IMR-90 (cell line): ENCODE results near the gene FBXO15. TPM values are rescaled to one million over a fixed set of nuclear protein-coding genes. Genes with fewer than 3 reads are reported as not detected.

Experiments used
- ATAC-seq: fragments of 200-7000 bp; cut with Tn5 transposase; 2 replicates; pipeline ENCODE4 v1.9.1; 2020; ENCODE audit warnings: low read depth, mild to moderate bottlenecking, moderate library complexity
- BruUV-seq: library from RNA; stranded (reverse); fragments of 400-500 nt; replicated peaks from 2 replicates; lab custom pipeline; 2021; lab: Mats Ljungman, UMichigan
- CTCF ChIA-PET: fragments of 300-600 bp; formaldehyde crosslinking; extraction: SDS; loops from one replicate; lab custom pipeline; 2021; ENCODE audit warnings: antibody characterized with exemption; lab: Yijun Ruan, JAX
- POLR2A ChIA-PET: fragments of 300-600 bp; sonication (Branson Sonifier 250); formaldehyde crosslinking; loops from one replicate; lab custom pipeline; 2022; ENCODE audit warnings: antibody characterized with exemption; ENCODE audit not compliant: unreplicated experiment; lab: Charles Lee
- DNase-seq: peaks from one replicate; pipeline ENCODE4 v3.0.0; 2013
- H2AFZ ChIP-seq: replicated peaks from 2 replicates; pipeline ENCODE3; 2013; ENCODE audit warnings: low read length, mild to moderate bottlenecking; ENCODE audit not compliant: poor library complexity
- H2AK5ac ChIP-seq: 2 replicates; pipeline ENCODE4 v1.6.1; 2013; ENCODE audit warnings: low read depth, low read length, inconsistent platforms
- H2AK9ac ChIP-seq: replicated peaks from 2 replicates; pipeline ENCODE3; 2013; ENCODE audit warnings: mild to moderate bottlenecking, low read depth, low read length, moderate library complexity; ENCODE audit not compliant: poor library complexity
- H2BK120ac ChIP-seq: 2 replicates; pipeline ENCODE4 v1.6.1; 2013; ENCODE audit warnings: low read depth, low read length, inconsistent platforms
- H2BK15ac ChIP-seq: 3 replicates; pipeline ENCODE4 v1.6.1; 2013; ENCODE audit warnings: low read depth, low read length, inconsistent platforms
- H2BK20ac ChIP-seq: 2 replicates; pipeline ENCODE4 v1.6.1; 2013; ENCODE audit warnings: low read depth, mild to moderate bottlenecking, inconsistent platforms, low read length, moderate library complexity
- H2BK5ac ChIP-seq: 2 replicates; pipeline ENCODE4 v1.6.1; 2013; ENCODE audit warnings: mild to moderate bottlenecking, low read depth, low read length, inconsistent platforms; ENCODE audit not compliant: poor library complexity, severe bottlenecking
- H3K14ac ChIP-seq: replicated peaks from 2 replicates; pipeline ENCODE4 v1.6.1; 2013; ENCODE audit warnings: low read depth, low read length, inconsistent platforms
- H3K18ac ChIP-seq: 2 replicates; pipeline ENCODE4 v1.6.1; 2013; ENCODE audit warnings: low read depth, low read length, control low read depth
- H3K23ac ChIP-seq: 2 replicates; pipeline ENCODE4 v1.6.1; 2013; ENCODE audit warnings: low read depth, low read length, inconsistent platforms
- H3K27ac ChIP-seq: 2 replicates; pipeline ENCODE4 v1.5.1; 2013; ENCODE audit warnings: mild to moderate bottlenecking, control low read depth, low read length; ENCODE audit not compliant: insufficient read depth
- H3K27me3 ChIP-seq: 2 replicates; pipeline ENCODE4 v1.6.1; 2013; ENCODE audit warnings: low read length; ENCODE audit not compliant: control insufficient read depth, insufficient read depth
- H3K36me3 ChIP-seq: 2 replicates; pipeline ENCODE4 v1.6.1; 2013; ENCODE audit warnings: low read length, mixed read lengths; ENCODE audit not compliant: control insufficient read depth, insufficient read depth
- H3K4ac ChIP-seq: 2 replicates; pipeline ENCODE4 v1.6.1; 2013; ENCODE audit warnings: low read depth, low read length, inconsistent platforms
- H3K4me1 ChIP-seq: 2 replicates; pipeline ENCODE4 v1.6.1; 2013; ENCODE audit warnings: low read length, mixed read lengths; ENCODE audit not compliant: control insufficient read depth, insufficient read depth
- H3K4me2 ChIP-seq: 2 replicates; pipeline ENCODE4 v1.6.1; 2013; ENCODE audit warnings: low read depth, mild to moderate bottlenecking, control low read depth, low read length, moderate library complexity
- H3K4me3 ChIP-seq: 2 replicates; pipeline ENCODE4 v1.5.1; 2013; ENCODE audit warnings: low read depth, mild to moderate bottlenecking, control low read depth, low read length, moderate library complexity; ENCODE audit not compliant: insufficient read depth
- H3K56ac ChIP-seq: 2 replicates; pipeline ENCODE4 v1.6.1; 2013; ENCODE audit warnings: low read length, inconsistent platforms; ENCODE audit not compliant: insufficient read depth; ENCODE audit errors: extremely low read depth
- H3K79me1 ChIP-seq, 2 experiments: 2 replicates each; pipeline ENCODE4 v1.6.1; 2013; ENCODE audit warnings: low read length in 2 of 2, inconsistent platforms in 1 of 2, low read depth in 1 of 2
- H3K9ac ChIP-seq: 2 replicates; pipeline ENCODE4 v1.6.1; 2013; ENCODE audit warnings: low read depth, low read length, control low read depth
- H3K9me1 ChIP-seq: 2 replicates; pipeline ENCODE4 v1.6.1; 2013; ENCODE audit warnings: low read length, inconsistent platforms; ENCODE audit not compliant: insufficient read depth
- H3K9me3 ChIP-seq: 2 replicates; pipeline ENCODE4 v1.6.1; 2013; ENCODE audit warnings: low read length; ENCODE audit not compliant: control insufficient read depth, insufficient read depth
- H4K20me1 ChIP-seq: 2 replicates; pipeline ENCODE4 v1.6.1; 2013; ENCODE audit warnings: low read length, inconsistent platforms; ENCODE audit not compliant: insufficient read depth
- H4K5ac ChIP-seq: 2 replicates; pipeline ENCODE4 v1.6.1; 2013; ENCODE audit warnings: mild to moderate bottlenecking, low read depth, low read length, control low read depth
- H4K8ac ChIP-seq, 2 experiments: 2 replicates each; pipeline ENCODE4 v1.6.1; 2013; ENCODE audit warnings: low read depth in 2 of 2, low read length in 2 of 2, control low read depth in 1 of 2, inconsistent platforms in 1 of 2
- H4K91ac ChIP-seq: 2 replicates; pipeline ENCODE4 v1.6.1; 2013; ENCODE audit warnings: low read depth, low read length, inconsistent platforms; ENCODE audit not compliant: insufficient read depth
- BHLHE40 ChIP-seq: fragments of 150-350 bp; IDR thresholded peaks from 2 replicates; pipeline ENCODE4 v1.6.1; 2016; ENCODE audit warnings: mild to moderate bottlenecking, low read depth, low read length
- CEBPB ChIP-seq: IDR thresholded peaks from 2 replicates; pipeline ENCODE4 v1.6.1; 2012; ENCODE audit warnings: low read depth, low read length, improper control_type of control experiment
- CHD1 ChIP-seq: IDR thresholded peaks from 2 replicates; pipeline ENCODE4 v1.6.1; 2012; ENCODE audit warnings: low read depth, low read length, improper control_type of control experiment
- CTCF ChIP-seq: conservative IDR thresholded peaks from 2 replicates; pipeline ENCODE4 v1.5.1; 2012; ENCODE audit warnings: mild to moderate bottlenecking, low read depth, low read length, improper control_type of control experiment
- FOS ChIP-seq: fragments of 150-350 bp; IDR thresholded peaks from 2 replicates; pipeline ENCODE4 v1.6.1; 2016; ENCODE audit warnings: low read depth, low read length
- POLR2A ChIP-seq: IDR thresholded peaks from 2 replicates; pipeline ENCODE4 v1.6.1; 2012; ENCODE audit warnings: mild to moderate bottlenecking, low read depth, low read length
- RAD21 ChIP-seq: IDR thresholded peaks from 2 replicates; pipeline ENCODE4 v1.6.1; 2012; ENCODE audit warnings: low read length, improper control_type of control experiment
- RCOR1 ChIP-seq: IDR thresholded peaks from 2 replicates; pipeline ENCODE4 v1.6.1; 2012; ENCODE audit warnings: mild to moderate bottlenecking, low read length, improper control_type of control experiment; ENCODE audit not compliant: insufficient replicate concordance
- RFX5 ChIP-seq: IDR thresholded peaks from 2 replicates; pipeline ENCODE4 v1.8.0; 2012; ENCODE audit warnings: low read depth, mild to moderate bottlenecking, low read length, moderate library complexity
- SMC3 ChIP-seq: fragments of 150-350 bp; IDR thresholded peaks from 2 replicates; pipeline ENCODE4 v1.6.1; 2016; ENCODE audit warnings: low read depth, mild to moderate bottlenecking, antibody characterized with exemption, low read length, moderate library complexity
- WGBS, 2 experiments: methylation state at CpG; one replicate each; pipeline versions ENCODE4 v1.1.5 to v1.1.7; 2013; ENCODE audit warnings: missing lambda C conversion rate in 2 of 2; ENCODE audit not compliant: insufficient read length in 1 of 2; ENCODE audit errors: extremely low coverage in 2 of 2; 5-methylcytosine and 5-hydroxymethylcytosine counted together
- dilution Hi-C: fragments of 300-500 bp; cut with HindIII; formaldehyde crosslinking; loops from one replicate; pipeline ENCODE4 v1.14.3; 2018; ENCODE audit warnings: low sequenced_read_pairs; ENCODE audit not compliant: unreplicated experiment
- in situ Hi-C: fragments of 300-500 bp; cut with MboI; formaldehyde crosslinking; loops from 3 replicates; pipeline ENCODE4 v1.14.3; 2019; ENCODE audit warnings: low sequenced_read_pairs, inconsistent platforms, mixed read lengths
- intact Hi-C: fragments of 100-400 bp; cut with micrococcal nuclease; formaldehyde crosslinking; loops from 2 replicates; pipeline ENCODE4 v1.10.0; 2022
- polyA plus RNA-seq, 3 experiments: library from polyadenylated mRNA; depleted of rRNA; stranded (reverse); fragments of >200 nt; gene quantifications; 2 replicates each; pipeline ENCODE4 v1.2.3, GENCODE V29; 2012; ENCODE audit warnings: low replicate concordance in 1 of 3
- total RNA-seq: library from RNA; depleted of rRNA; stranded (reverse); fragments of >200 nt; gene quantifications from 2 replicates; pipeline ENCODE4 v1.2.3, GENCODE V29; 2012
- TF ChIP-seq, protein P1 (sequence below): fragments of 150-350 bp; IDR thresholded peaks from 2 replicates; pipeline ENCODE4 v1.6.1; 2017; ENCODE audit warnings: mild to moderate bottlenecking, antibody characterized with exemption, low read length, low read depth

Gene FBXO15
- total and polyA plus RNA-seq, 2 of the 4 experiments (the other 2 are of a cell fraction), result 0.90 to 2.0 TPM

- H2BK120ac ChIP-seq, result peak overlapping the region; percentile 89
- H3K9me3 ChIP-seq, result peaks cover 3% of the 10 kb centered on the region; the same call in 1 of the 2 replicates
- peak overlapping the region; percentile 89 for H2AFZ ChIP-seq
- WGBS, 2 experiments, result no CpG with 5 or more reads among the region's 9 CpGs
- POLR2A ChIA-PET, result no interaction called here
- peaks cover 11% of the 10 kb centered on the region for H3K4me1 ChIP-seq
- H3K9me1 ChIP-seq, result peaks cover 7% of the 10 kb centered on the region; the same call in 1 of the 2 replicates
- ATAC-seq (peak; percentile 63), DNase-seq (peak; percentile 65)
- H3K18ac ChIP-seq, result peak overlapping the region; percentile 87
- 0 out of 2 replicates have a peak overlapping the region, but pooled peaks have one; percentile 9 for H3K9ac ChIP-seq
- in situ Hi-C loops (loop anchor here (5.0 kb wide), 1 partner anchor 1355 kb away; no protein-coding TSS in a partner anchor), dilution Hi-C loops (no loop called here), intact Hi-C loops (loop anchor here (1.0 to 10.0 kb wide), 6 partner anchors 275 to 1355 kb away; no protein-coding TSS in a partner anchor)
- peak overlapping the region; percentile 20; the same call in 1 of the 2 replicates for H3K27ac ChIP-seq
- peak overlapping the region; percentile 70 for H4K91ac ChIP-seq
- no peaks in the 10 kb centered on the region for H3K27me3 ChIP-seq
- no TSS peak for BruUV-seq
- CTCF ChIA-PET, result interaction anchor here (0.6 to 1.2 kb wide), 4 partner anchors 23 to 1354 kb away, joined by 3 to 7 read pairs (median 4); no protein-coding TSS in a partner anchor
- peak overlapping the region; percentile 73 for H3K4ac ChIP-seq
- peak overlapping the region; percentile 85 for H2BK20ac ChIP-seq
- no peaks in the 10 kb centered on the region for H3K79me1 ChIP-seq
- peak overlapping the region; percentile 7 for H3K14ac ChIP-seq
- peak overlapping the region; percentile 36 for H2BK5ac ChIP-seq
- no peaks in the 10 kb centered on the region for H3K36me3 ChIP-seq
- H3K4me2 ChIP-seq, result no peak overlapping the region
- H2AK9ac ChIP-seq, result peak overlapping the region; percentile 87
- peak overlapping the region; percentile 75; the same call in 1 of the 2 replicates for H2AK5ac ChIP-seq
- no peak overlapping the region for H3K56ac ChIP-seq
- H3K4me3 ChIP-seq, result no peak overlapping the region
- peak overlapping the region; percentile 91 for H4K5ac ChIP-seq
- peak overlapping the region; percentile 71 to 76; a peak in 3 of 4 replicates for H4K8ac ChIP-seq
- TF ChIP-seq FOS (no peak), SMC3 (peak; percentile 82), RAD21 (peak; percentile 85), CEBPB (no peak), POLR2A (no peak), RCOR1 (no peak), BHLHE40 (no peak), RFX5 (no peak), CTCF (peak; percentile 89), CHD1 (no peak)
- TF ChIP-seq, protein P1, sequence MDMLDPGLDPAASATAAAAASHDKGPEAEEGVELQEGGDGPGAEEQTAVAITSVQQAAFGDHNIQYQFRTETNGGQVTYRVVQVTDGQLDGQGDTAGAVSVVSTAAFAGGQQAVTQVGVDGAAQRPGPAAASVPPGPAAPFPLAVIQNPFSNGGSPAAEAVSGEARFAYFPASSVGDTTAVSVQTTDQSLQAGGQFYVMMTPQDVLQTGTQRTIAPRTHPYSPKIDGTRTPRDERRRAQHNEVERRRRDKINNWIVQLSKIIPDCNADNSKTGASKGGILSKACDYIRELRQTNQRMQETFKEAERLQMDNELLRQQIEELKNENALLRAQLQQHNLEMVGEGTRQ, result no peak
- H4K20me1 ChIP-seq, result no peaks in the 10 kb centered on the region
- no peak overlapping the region; the same call in 1 of the 2 replicates for H3K23ac ChIP-seq
- H2BK15ac ChIP-seq, result peak overlapping the region; percentile 84; the same call in 2 of the 3 replicates
Observed at GRCh38 chr18:74116633-74117554, 30.7 kb downstream of the FBXO15 start.
